MM.1S (cell line): ENCODE data around the gene RHBDL2.

Experiments used
- DNase-seq: peaks from one replicate; pipeline ENCODE4 v3.0.0-alpha.2; 2015
- H2AFZ ChIP-seq: fragments of 300-600 bp; sonication (generic); 2 replicates; pipeline ENCODE4 v1.6.0; 2016; ENCODE audit warnings: antibody characterized with exemption, low read length
- H3F3A ChIP-seq: fragments of 300-600 bp; sonication (generic); 2 replicates; pipeline ENCODE4 v1.6.1; 2016; ENCODE audit warnings: mild to moderate bottlenecking, antibody characterized with exemption, low read length, moderate library complexity, mixed read lengths; ENCODE audit not compliant: insufficient read depth
- H3K27ac ChIP-seq: fragments of 300-600 bp; sonication (generic); 2 replicates; pipeline ENCODE4 v1.5.1; 2016; ENCODE audit warnings: mild to moderate bottlenecking, low read length
- H3K27me3 ChIP-seq: fragments of 300-600 bp; sonication (generic); replicated peaks from 2 replicates; pipeline ENCODE4 v1.6.0; 2016; ENCODE audit warnings: low read length; ENCODE audit not compliant: insufficient read depth
- H3K36me3 ChIP-seq: fragments of 300-600 bp; sonication (generic); replicated peaks from 2 replicates; pipeline ENCODE4 v1.6.1; 2016; ENCODE audit warnings: mild to moderate bottlenecking, low read length, mixed read lengths; ENCODE audit not compliant: insufficient read depth
- H3K4me1 ChIP-seq: fragments of 300-600 bp; sonication (generic); 2 replicates; pipeline ENCODE4 v1.6.1; 2016; ENCODE audit warnings: low read length, mixed read lengths
- H3K4me2 ChIP-seq: fragments of 300-600 bp; sonication (generic); 2 replicates; pipeline ENCODE4 v1.6.0; 2016; ENCODE audit warnings: low read depth, low read length
- H3K4me3 ChIP-seq: fragments of 300-600 bp; sonication (generic); 2 replicates; pipeline ENCODE4 v1.5.1; 2016; ENCODE audit warnings: low read length, mixed read lengths
- H3K79me2 ChIP-seq: fragments of 300-600 bp; sonication (generic); 2 replicates; pipeline ENCODE4 v1.6.1; 2016; ENCODE audit warnings: mixed run types, low read length, mixed read lengths
- H3K9ac ChIP-seq: fragments of 300-600 bp; sonication (generic); 2 replicates; pipeline ENCODE4 v1.6.1; 2016; ENCODE audit warnings: low read length, mixed read lengths
- H3K9me2 ChIP-seq: fragments of 300-600 bp; sonication (generic); replicated peaks from 2 replicates; pipeline ENCODE4 v1.6.1; 2016; ENCODE audit warnings: mild to moderate bottlenecking, low read length, mixed read lengths; ENCODE audit not compliant: insufficient read depth
- H3K9me3 ChIP-seq: fragments of 300-600 bp; sonication (generic); replicated peaks from 2 replicates; pipeline ENCODE4 v1.6.1; 2016; ENCODE audit warnings: mild to moderate bottlenecking, low read length, mixed read lengths; ENCODE audit not compliant: insufficient read depth
- H4K20me1 ChIP-seq: fragments of 300-600 bp; sonication (generic); 2 replicates; pipeline ENCODE4 v1.6.1; 2016; ENCODE audit warnings: mild to moderate bottlenecking, low read length, moderate library complexity, mixed read lengths; ENCODE audit not compliant: insufficient read depth
- CTCF ChIP-seq: fragments of 300-600 bp; sonication (generic); IDR thresholded peaks from 2 replicates; pipeline ENCODE4 v1.5.1; 2016; ENCODE audit warnings: antibody characterized with exemption, low read length, mixed read lengths
- EZH2 ChIP-seq: fragments of 300-600 bp; sonication (generic); optimal IDR thresholded peaks from 2 replicates; pipeline ENCODE3; 2017; ENCODE audit warnings: low read depth, mild to moderate bottlenecking, antibody characterized with exemption, low read length, mixed read lengths
- EZH2phosphoT487 ChIP-seq: fragments of 300-600 bp; sonication (generic); IDR thresholded peaks from 2 replicates; pipeline ENCODE4 v1.6.1; 2018; ENCODE audit warnings: antibody characterized with exemption, low read length

The RHBDL2 gene

GRCh38 chr1:38923607-38924006, 18.0 kb downstream of the RHBDL2 start:
- H3K9ac ChIP-seq: no peak overlapping the region
- H3F3A ChIP-seq: no peaks in the 10 kb centered on the region
- DNase-seq: no peak
- no peak overlapping the region for H3K4me3 ChIP-seq
- H3K4me2 ChIP-seq: no peak overlapping the region
- TF ChIP-seq EZH2phosphoT487 (no peak), CTCF (no peak), EZH2 (no peak)
- no peaks in the 10 kb centered on the region for H3K9me3 ChIP-seq
- H3K27ac ChIP-seq: no peak overlapping the region
- no peaks in the 10 kb centered on the region for H3K9me2 ChIP-seq
- no peaks in the 10 kb centered on the region for H3K36me3 ChIP-seq
- no peaks in the 10 kb centered on the region for H3K79me2 ChIP-seq
- H2AFZ ChIP-seq: no peak overlapping the region
- no peaks in the 10 kb centered on the region for H3K27me3 ChIP-seq
- no peaks in the 10 kb centered on the region for H4K20me1 ChIP-seq
- H3K4me1 ChIP-seq: peaks cover 6% of the 10 kb centered on the region; the same call in 1 of the 2 replicates

DNA sequence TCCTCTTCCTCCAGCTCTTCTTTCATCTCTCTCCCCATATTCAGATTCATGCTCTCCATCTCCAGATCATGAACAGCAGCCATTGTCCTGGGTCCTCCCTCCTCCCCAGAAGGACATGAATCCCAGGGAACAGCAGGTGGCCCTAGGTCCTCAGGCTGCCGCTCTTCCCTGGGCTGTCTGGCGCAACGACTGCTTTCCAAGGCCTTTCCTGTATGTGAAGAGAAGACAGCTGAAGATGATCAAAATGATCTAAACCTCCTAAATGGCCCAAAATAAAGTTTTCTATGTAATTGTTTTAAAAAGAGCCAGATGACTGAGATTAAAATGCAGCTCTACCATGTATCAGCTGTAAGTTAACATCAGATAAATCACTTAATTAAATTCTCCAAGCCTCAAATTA, 22.5 kb downstream of the RHBDL2 start:
- H3K27ac ChIP-seq: no peak overlapping the region
- H3K9me2 ChIP-seq: no peaks in the 10 kb centered on the region
- no peak for DNase-seq
- no peaks in the 10 kb centered on the region for H4K20me1 ChIP-seq
- no peak overlapping the region for H3K4me3 ChIP-seq
- H3F3A ChIP-seq: no peaks in the 10 kb centered on the region
- peaks cover 11% of the 10 kb centered on the region for H3K4me1 ChIP-seq
- no peaks in the 10 kb centered on the region for H3K36me3 ChIP-seq
- H3K27me3 ChIP-seq: no peaks in the 10 kb centered on the region
- peak overlapping the region; percentile 45; the same call in 1 of the 2 replicates for H3K4me2 ChIP-seq
- H3K9ac ChIP-seq: no peak overlapping the region
- H2AFZ ChIP-seq: peak overlapping the region; percentile 58; the same call in 1 of the 2 replicates
- TF ChIP-seq EZH2phosphoT487: no peak
- no peak for TF ChIP-seq EZH2
- no peak for TF ChIP-seq CTCF
- no peaks in the 10 kb centered on the region for H3K9me3 ChIP-seq
- H3K79me2 ChIP-seq: no peaks in the 10 kb centered on the region

- no peaks in the 10 kb centered on the region for H3K79me2 ChIP-seq
- no peaks in the 10 kb centered on the region for H3K9me3 ChIP-seq
- no peak for TF ChIP-seq EZH2
- no peak for TF ChIP-seq EZH2phosphoT487
- TF ChIP-seq CTCF: no peak
- H3F3A ChIP-seq: no peaks in the 10 kb centered on the region
- H3K4me3 ChIP-seq: no peak overlapping the region
- no peaks in the 10 kb centered on the region for H3K36me3 ChIP-seq
- H4K20me1 ChIP-seq: no peaks in the 10 kb centered on the region
- H3K9ac ChIP-seq: no peak overlapping the region
- H3K27ac ChIP-seq: no peak overlapping the region
- H3K4me2 ChIP-seq: peak overlapping the region; percentile 45; the same call in 1 of the 2 replicates
- H3K27me3 ChIP-seq: no peaks in the 10 kb centered on the region
- H2AFZ ChIP-seq: peak overlapping the region; percentile 58
- H3K4me1 ChIP-seq: peaks cover 11% of the 10 kb centered on the region
- H3K9me2 ChIP-seq: no peaks in the 10 kb centered on the region
- peak; percentile 61 for DNase-seq
These were observed 23.1 kb downstream of the RHBDL2 start for GRCh38 chr1:38918568-38918967.
